GM18508 (cell line): Measurements from ENCODE around the gene CBFA2T3.
"Not testable (repeated sequence)": the region's sequence is repeated elsewhere in the genome, so short reads cannot be mapped to it uniquely, and the experiment has no call there.

Source experiments
- ATAC-seq: cut with Tn5 transposase; IDR thresholded peaks from one replicate; pipeline ENCODE4 v1.9.1; 2021; ENCODE audit warnings: moderate number of reproducible peaks; ENCODE audit not compliant: insufficient read depth, unreplicated experiment

CBFA2T3 gene

GRCh38 chr16:88897696-88898425, 79.1 kb downstream of the CBFA2T3 start:
- ATAC-seq: no peak

DNA sequence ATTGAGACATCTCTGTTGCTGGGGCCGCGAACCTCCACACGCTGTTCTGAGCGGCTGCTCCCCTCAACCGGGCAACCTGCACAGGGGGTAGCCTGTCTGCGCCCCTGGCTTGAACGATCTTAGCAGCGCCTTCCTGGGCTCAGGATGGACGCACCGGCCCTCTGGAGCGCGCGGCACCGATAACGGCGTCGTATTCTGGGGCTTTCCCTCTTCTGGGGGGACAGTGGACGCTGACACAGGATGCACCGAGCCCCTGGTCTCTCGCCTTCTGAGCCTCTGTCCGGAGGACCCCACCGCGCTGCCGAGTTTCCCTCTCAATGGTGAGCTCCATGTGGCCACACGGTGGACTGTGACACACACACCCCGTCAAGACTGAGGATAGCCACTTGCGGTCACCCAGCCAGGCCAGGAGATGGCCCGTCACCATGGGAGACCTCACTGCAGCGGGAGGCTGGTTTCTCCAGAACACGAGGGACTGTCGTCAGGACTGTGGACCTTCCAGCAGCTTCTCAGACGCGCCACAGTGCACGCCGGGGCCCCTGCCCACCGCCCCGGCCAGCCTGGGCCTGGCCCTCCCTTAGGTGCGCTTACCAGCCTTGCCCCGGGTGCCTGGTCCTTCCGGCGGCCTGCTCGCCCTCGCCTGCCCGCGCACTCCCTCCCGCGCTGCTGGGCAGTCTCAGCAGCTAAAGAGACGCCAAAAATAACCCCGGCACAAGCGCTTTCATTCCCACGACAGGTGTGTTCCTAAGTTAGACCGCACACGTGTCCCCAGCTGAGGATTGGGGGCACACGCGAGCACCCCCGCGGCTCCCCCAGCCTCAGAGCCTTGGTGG, 80.6 kb downstream of the CBFA2T3 start:
- no peak for ATAC-seq

DNA sequence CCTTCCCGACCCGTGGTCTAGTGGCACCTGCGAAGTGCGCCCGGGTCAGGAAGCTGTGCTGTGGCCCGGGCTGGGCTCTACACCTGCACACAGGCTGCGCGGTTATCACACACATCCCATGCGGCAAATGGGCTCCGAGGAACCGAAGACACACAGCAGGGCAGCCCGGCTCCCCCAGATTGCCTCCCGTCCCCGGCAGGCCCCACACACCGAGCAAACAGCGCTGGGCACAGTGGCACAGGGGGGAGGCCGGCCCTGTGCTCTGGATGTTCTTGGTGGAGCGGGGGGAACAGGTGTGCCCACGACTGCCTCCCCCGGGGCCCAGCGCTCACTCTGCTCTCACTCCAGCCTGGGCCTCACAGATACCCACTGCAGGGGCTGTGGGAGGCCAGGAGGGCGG, 81.7 kb downstream of the CBFA2T3 start:
- ATAC-seq: no peak

- no peak for ATAC-seq
Observed at GRCh38 chr16:88894681-88895300, 82.2 kb downstream of the CBFA2T3 start.

GRCh38 chr16:88894266-88894665, 82.7 kb downstream of the CBFA2T3 start:
- not testable (repeated sequence) for ATAC-seq

DNA sequence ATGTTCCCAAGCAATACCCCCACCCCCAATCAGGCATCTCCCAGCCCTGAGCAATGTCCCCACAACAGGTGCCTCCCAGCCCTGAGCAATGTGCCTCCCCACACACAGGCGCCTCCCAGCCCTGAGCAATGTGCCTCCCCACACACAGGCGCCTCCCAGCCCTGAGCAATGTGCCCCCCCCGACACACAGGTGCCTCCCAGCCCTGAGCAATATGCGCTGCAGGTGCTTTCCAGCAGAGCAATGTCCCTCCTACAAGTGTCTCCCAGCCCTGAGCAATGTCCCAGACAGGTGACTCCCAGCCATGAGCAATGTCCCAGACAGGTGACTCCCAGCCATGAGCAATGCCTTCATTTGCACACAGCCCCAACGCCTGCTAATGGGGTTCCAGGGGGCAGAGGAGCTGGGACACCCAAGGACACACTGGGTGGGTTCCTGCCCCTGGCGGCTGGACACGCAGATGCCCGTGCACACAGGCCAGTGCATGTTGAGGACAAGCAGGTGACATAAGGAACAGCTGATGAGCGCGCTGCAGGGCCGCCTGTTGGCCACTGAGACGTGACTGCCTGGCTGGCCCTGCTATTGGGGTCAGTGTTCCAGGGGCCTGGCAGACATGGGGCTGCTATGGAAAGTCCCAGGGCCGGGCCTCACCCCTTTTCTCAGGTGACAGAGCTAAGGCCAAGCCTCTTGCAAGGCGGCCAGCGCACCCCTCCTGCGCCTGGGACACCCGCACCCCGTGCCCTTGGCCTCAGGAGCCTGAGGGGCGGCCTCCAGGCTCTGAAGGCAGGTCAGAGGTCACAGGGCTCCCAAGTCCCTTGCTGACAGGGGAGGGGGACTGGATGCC, 83.7 kb downstream of the CBFA2T3 start:
- ATAC-seq: no peak

GRCh38 chr16:88892065-88892464, 84.9 kb downstream of the CBFA2T3 start:
- ATAC-seq: no peak

DNA sequence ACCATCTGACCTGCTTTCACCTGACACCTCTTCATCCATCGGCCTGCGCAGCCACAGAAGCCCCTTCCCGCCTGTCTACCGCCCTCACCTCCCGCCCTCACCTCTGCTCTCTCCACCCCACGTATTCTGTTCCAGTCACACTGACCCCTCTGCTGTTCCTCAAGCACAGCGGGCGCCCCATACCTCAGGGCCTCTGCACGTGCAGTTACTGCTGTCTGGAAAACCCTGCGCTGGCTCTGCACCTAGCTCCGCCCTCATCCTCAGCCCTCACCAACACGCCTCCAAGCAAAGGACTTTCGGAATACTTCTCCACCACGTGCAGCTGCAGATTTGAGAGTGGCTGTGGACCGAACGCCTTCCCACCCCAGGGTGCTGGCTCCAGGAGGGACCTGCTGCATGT, 85.9 kb downstream of the CBFA2T3 start:
- ATAC-seq: no peak

DNA sequence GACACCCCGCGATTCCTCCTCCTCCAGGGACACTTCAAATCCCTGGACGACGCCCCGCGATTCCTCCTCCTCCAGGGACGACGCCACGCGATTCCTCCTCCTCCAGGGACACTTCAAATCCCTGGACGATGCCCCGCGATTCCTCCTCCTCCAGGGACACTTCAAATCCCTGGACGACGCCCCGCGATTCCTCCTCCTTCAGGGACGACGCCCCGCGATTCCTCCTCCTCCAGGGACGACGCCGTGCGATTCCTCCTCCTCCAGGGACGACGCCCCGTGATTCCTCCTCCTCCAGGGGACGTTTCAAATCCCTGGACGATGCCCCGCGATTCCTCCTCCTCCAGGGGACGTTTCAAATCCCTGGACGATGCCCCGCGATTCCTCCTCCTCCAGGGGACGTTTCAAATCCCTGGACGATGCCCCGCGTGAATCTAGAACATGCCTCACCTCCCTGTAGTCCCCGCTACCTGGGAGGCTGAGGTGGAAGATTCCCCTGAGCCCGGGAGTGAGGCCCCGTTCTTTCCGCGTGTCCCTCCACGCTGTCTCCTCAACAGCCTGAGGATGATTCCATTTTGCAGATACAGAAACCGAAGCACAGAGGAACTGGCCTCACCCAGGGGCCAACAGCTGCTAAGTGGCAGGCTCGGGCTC, 87.2 kb downstream of the CBFA2T3 start:
- ATAC-seq: not testable (repeated sequence)

- ATAC-seq: no peak
Observed at GRCh38 chr16:88888461-88889387, 88.3 kb downstream of the CBFA2T3 start.

DNA sequence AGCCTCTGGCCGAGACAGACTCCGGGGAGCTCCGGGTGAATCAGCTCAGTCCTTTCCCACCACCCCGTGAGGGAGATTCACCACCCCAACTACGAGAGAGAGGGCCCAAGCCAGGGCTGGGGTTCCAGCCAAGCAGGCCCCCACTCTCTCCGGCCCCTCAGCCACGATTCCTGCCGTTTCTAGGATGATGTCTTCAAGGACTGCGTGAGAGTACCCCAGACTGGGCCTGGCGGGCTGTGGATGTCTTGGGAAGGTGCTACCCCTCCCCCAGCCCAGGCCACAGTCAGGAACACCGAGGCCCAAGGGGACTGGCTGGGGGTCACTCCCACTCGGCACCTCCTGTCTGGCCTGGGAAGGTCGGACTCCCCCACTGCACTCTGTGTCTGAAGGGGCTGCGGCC, 89.0 kb downstream of the CBFA2T3 start:
- ATAC-seq: no peak

- ATAC-seq: no peak
Observed at GRCh38 chr16:88886845-88887521, 90.0 kb downstream of the CBFA2T3 start.

- ATAC-seq: no peak
Observed at GRCh38 chr16:88886420-88886844, 90.6 kb downstream of the CBFA2T3 start.

- no peak for ATAC-seq
Observed at GRCh38 chr16:88885693-88886280, 91.2 kb downstream of the CBFA2T3 start.

GRCh38 chr16:88884569-88885271, 92.3 kb downstream of the CBFA2T3 start:
- ATAC-seq: no peak

DNA sequence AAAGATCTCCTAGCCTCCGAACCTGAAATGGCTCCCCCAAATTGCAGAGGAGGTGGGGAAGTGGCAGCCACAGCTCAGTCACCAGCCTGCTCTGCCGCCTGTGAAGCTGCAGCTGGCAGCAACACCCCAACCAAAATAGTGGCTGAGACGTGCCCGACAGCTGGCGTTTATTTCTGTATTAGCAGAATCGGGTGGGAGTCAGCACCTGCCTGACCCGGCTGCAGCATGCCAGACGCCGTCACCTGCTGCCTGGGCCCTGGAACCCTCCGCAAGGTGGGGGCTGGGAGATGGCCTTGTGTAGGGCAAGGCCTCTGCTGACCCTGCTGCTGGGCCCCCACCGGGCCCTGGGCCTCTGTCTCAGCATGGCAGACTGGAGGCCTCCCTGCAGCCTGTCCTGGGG, 93.1 kb downstream of the CBFA2T3 start:
- ATAC-seq: no peak
